Inflammatory macrophage treated with lipopolysaccharide for 4 hours (primary cell): ENCODE measurements around the gene OR56A1.
"Not testable (repeated sequence)": the region's sequence is repeated elsewhere in the genome, so short reads cannot be mapped to it uniquely, and the experiment has no call there.

ENCODE experiments used
- DNase-seq: peaks from one replicate; pipeline ENCODE4 v3.0.0-alpha.2; 2020

Gene OR56A1

GRCh38 chr11:6030708-6031405, at the start of gene OR56A1:
Gene OR56A1 (minus strand): TSS chr11:6030758. CDS start chr11:6027692, 3,066 bp downstream.
- DNase-seq, result no peak

GRCh38 chr11:6079463-6079862, 48.9 kb upstream of the OR56A1 start:
- no peak for DNase-seq

DNA sequence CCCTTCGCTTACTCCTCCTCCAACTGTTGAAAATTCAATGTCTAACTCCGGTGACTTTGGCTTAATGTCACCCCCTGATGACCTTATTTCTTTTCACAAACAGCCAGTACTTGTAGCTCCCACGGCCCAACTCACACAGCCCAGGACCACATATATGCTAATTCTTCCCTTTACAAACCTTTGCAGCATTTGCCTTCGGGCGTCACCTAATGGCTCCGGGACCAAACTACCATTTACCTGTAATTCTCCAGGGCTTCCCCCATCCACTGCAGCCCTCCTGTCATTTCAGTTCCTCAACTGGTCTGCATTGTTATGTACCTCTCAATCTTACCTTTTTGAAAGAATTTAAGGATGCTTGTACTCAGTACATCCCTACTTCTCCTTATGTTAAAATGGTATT, 47.2 kb upstream of the OR56A1 start:
- DNase-seq, result no peak

DNA sequence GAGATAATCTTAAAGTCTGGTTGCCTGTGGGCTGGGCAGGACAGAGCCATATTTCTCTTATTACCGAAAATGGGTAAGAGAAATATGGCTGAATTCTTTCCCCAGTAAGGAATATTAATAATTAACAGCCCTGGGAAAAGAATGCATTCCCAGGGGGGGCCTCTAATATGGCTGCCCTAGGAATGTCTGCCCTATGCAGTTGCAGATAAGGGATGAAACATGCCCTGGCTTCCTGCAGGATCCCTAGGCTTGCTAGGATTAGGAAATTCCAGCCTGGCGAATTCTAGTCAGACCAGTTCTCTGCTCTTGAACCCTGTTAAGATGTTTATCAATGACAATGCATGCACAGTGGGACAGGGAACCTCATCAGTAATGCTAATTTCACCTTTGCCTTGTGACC, 45.9 kb upstream of the OR56A1 start:
- DNase-seq, result not testable (repeated sequence)

DNA sequence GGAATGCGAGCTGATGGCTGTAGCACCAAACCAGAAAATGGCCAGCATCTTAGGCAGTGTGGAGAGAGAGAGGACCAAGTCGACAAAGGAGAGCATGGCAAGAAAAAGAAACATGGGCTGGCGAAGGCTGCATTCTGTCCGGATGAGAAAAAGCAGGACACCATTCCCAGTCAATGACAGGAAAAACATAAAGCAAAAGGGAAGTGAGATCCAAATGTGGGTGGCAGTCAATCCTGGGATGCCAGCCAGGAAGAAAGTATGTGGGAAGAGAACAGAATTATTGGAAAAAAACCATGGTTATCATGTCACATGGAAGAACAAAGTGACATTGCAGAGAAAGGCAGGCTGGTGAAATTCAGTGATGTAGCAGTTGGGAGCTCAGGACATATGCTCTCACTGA, 36.9 kb upstream of the OR56A1 start:
- no peak for DNase-seq

DNA sequence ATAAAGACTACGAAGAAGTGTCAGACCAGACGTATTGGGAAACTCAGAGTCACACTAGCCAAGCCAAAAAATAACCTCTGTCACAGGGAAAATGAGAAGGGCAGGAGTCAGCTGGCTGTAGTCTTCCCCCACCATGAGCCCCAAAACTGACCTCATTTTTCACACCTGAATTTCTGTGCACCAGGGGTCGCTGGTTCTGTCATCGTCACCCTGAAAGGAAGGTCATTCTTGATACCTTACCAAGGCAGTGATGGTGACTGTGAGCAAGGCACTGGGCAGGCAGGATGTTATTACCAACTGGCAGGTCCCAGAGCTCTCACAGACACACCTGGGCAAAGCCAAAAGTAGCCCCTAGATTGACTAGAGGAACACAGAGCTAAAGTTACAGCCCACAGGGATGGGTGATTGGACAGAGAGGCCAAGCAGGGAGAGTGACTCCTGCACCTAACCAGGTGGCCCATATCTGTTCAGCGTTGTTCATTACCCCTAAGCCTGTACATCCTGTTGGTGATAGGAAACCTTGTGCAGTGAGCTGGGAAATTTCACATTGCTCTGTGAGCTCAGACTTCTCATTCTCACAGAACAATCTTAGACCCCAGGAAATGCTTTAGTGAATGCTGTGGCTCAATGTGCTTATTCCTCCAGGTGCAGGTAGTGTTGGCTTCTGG, 32.3 kb upstream of the OR56A1 start:
- no peak for DNase-seq

- DNase-seq, result no peak
Measured at GRCh38 chr11:6061475-6061874, 30.9 kb upstream of the OR56A1 start.

GRCh38 chr11:6057452-6057851, 26.9 kb upstream of the OR56A1 start:
- no peak for DNase-seq

- no peak for DNase-seq
Measured at GRCh38 chr11:6055569-6055968, 25.0 kb upstream of the OR56A1 start.

- DNase-seq, result no peak
Measured at GRCh38 chr11:6052374-6052773, 21.8 kb upstream of the OR56A1 start.

GRCh38 chr11:6040874-6041273, 10.3 kb upstream of the OR56A1 start:
- no peak for DNase-seq

DNA sequence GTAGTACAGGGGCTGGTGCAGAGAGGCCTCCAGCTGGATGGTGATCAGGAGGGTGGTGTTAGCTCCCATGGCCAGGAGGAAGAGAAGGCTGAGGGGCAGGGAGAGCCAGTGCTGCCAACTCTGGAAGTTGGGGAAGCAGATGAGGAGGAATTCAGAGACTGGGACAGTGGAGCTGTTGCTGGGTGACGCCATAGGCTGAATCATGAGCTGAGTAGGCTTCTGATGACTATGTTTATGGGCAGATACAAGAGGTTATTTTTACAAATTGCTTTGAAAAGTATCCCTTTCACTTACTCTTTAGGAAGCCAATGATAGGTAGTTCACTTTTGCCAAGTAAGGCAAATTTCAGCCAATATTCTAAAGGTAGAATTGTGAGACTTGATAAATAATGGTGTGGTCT, 3.1 kb downstream of the OR56A1 start:
- DNase-seq, result no peak

DNA sequence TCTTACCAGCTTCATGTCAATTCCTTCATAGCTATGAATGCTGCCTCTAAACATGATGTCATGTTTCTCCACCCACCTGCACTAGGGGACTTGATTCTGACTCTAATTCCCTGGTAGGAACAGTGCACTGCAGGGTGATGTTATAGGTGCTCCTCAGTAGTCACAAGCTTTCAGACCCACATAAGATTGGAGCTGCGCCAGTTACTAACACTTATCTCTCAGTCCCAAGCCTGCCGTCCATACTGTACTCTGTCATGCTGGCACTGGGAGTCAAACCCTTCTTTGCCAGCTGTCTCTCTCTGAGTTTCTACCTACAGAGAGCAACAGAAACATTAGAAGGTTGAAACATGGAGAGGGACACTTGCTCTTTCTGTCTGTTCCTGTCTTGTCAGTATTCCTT, 5.5 kb downstream of the OR56A1 start:
- no peak for DNase-seq

GRCh38 chr11:6022956-6023355, 7.6 kb downstream of the OR56A1 start:
- peak; percentile 69 for DNase-seq

DNA sequence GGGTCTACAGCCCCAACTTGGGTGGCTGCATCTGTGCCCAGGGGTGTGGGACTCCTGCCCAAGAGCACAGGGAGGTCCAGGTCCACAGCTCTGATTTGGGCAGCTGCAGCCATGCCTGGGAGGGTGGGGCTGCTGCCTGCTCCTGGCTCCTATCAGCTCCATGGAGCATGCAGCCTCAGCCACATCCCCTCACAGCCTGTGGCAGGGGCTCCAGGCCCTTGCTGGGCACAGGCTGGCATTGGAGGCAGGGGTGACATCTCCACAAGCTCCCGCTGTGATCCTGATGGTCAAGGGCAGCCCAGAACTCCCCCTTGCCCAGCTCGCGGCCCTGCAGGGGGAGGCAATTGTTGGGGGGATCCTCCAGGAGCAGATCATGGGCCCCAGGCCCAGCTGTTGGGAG, 17.5 kb downstream of the OR56A1 start:
- DNase-seq, result no peak

GRCh38 chr11:6012035-6012668, 18.4 kb downstream of the OR56A1 start:
- DNase-seq, result peak; percentile 70

- no peak for DNase-seq
Measured at GRCh38 chr11:6006846-6007245, 23.7 kb downstream of the OR56A1 start, which contains the start of gene OR56A4. Gene OR56A4 (minus strand): TSS chr11:6006946. CDS start chr11:6002992, 3,954 bp downstream.

GRCh38 chr11:6006395-6006794, 24.2 kb downstream of the OR56A1 start:
- no peak for DNase-seq

- no peak for DNase-seq
Measured at GRCh38 chr11:6002202-6002699, 28.3 kb downstream of the OR56A1 start.

DNA sequence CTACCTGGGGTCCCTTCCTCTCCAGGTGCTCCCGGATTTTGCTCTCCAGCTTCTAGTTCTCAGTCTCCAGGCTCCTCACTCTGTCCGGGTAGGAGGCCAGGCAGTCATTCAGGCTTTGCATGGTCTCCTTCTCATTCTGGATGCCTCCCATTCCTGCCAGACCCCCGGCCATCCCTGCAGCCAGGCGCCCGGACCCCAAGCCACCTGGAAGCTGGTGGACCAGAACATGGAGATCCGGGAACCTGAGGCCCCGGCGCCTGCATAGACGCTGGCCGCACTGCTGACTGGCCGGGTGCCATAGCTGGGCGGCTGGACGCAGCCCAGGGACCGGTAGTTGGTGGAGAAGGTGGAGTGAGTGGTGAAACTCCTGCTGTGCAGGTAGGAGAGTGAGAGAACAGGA, 35.8 kb downstream of the OR56A1 start:
- no peak for DNase-seq

DNA sequence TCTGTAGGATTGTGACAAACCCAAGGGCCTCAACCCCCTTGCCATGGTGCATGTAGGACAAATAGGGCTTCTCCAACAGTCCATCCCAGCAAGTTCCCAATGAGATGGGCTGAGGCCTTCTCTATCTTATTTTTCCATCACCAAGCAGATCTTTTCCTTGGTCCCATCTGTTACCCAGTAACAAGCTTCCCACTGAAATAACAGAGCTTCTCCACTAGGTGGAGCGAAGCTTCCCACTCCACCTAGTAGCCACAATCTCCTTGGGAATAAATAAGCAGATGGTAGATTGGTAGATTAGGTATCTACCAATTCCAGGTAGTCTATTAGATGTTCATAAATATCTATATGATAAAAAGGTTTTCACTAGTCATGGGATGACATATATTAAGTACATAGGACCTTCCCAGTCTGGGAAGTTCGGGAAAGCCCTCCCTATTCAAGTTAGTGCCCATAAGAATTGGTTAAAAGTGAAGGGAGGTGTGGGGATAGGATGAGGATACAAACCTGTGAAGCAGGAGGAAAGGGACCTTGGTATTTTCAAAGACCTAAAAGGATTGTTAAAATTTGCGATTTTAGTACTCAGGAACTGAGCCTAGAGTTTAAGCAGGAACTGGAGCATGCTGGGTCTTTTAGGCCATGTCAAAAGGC, 37.8 kb downstream of the OR56A1 start:
- peak; percentile 40 for DNase-seq

- DNase-seq, result no peak
Measured at GRCh38 chr11:5992150-5992549, 38.4 kb downstream of the OR56A1 start.

DNA sequence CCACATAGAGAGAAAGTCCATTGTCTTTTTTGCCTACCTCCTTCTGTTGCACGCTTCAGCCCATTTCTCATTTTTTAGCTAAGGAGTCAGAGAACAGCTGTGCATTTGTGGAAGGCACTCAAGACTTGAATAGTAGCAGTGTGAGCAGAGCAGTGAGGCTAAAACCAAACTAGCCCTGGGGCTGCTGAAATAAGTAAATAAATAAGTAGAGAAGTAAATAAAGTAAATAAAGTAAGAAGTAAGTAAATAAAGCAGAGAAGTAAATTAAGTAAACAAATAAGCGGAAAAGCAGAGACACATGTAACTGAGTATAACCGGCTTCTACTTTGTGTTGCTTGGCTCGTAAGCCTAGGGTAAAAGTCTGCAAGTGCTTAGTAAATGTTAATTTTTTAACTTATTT, 41.4 kb downstream of the OR56A1 start:
- no peak for DNase-seq
